K562 (cell line): Measurements from ENCODE around the gene BCAS3. TPM values are rescaled to one million over a fixed set of nuclear protein-coding genes. Genes with fewer than 3 reads are reported as not detected.

Experiments used
- CBX8 ChIP-seq: fragments of 200-600 bp; sonication (generic); IDR thresholded peaks from 2 replicates; pipeline ENCODE4 v1.6.1; 2012; ENCODE audit warnings: borderline replicate concordance, mixed run types, low read depth, mild to moderate bottlenecking, moderate library complexity, mixed read lengths, low read length, control low read depth, inconsistent platforms; ENCODE audit not compliant: poor library complexity, severe bottlenecking; ENCODE audit errors: extremely low read depth
- ETV1 ChIP-seq: fragments of 450-650 bp; conservative IDR thresholded peaks from 2 replicates; pipeline ENCODE4 v1.6.1; 2016; ENCODE audit warnings: missing genetic modification characterization, control low read depth, low read depth, missing compliant biosample characterization
- GTF2F1 ChIP-seq: IDR thresholded peaks from 2 replicates; pipeline ENCODE4 v1.6.1; 2011; ENCODE audit warnings: low read depth, low read length, improper control_type of control experiment
- PRDM10 ChIP-seq: fragments of 450-650 bp; IDR thresholded peaks from 2 replicates; pipeline ENCODE4 v1.6.1; 2018; ENCODE audit not compliant: partially characterized antibody
- THAP7 ChIP-seq: fragments of 250-450 bp; sonication (Bioruptor Pico); IDR thresholded peaks from 2 replicates; pipeline ENCODE4 v1.5.0; 2021
- ZBTB11 ChIP-seq, 3 experiments: fragments of 200-800 bp in 1 of 3; fragments of 250-450 bp in 1 of 3; fragments of 450-650 bp in 1 of 3; sonication (Bioruptor Pico) in 1 of 3; sonication (Bioruptor generic) in 1 of 3; formaldehyde crosslinking in 1 of 3; IDR thresholded peaks; 2 replicates each; pipeline versions ENCODE4 v1.6.1 to v1.8.0; 2016 to 2022; ENCODE audit warnings: mild to moderate bottlenecking in 2 of 3, missing genetic modification characterization in 2 of 3, missing compliant biosample characterization in 1 of 3, moderate library complexity in 1 of 3
- ZNF165 ChIP-seq: fragments of 250-450 bp; sonication (Bioruptor Pico); IDR thresholded peaks from 2 replicates; pipeline ENCODE4 v1.4.0; 2020; ENCODE audit warnings: borderline replicate concordance
- polyA plus RNA-seq, 8 experiments: library from polyadenylated mRNA; depleted of rRNA in 4 of 8; stranded (reverse) in 5 of 8; unstranded in 3 of 8; fragments of >200 nt; fragmentation: Nextera tagmentation in 2 of 8; fragmentation: Illumina TruSeq in 1 of 8; extraction: Ambion mirVana in 2 of 8; extraction: Trizol in 1 of 8; gene quantifications; 2 replicates each; pipeline versions ENCODE4 v1.2.1 to v1.2.3, GENCODE V29; 2011 to 2014; ENCODE audit warnings: inconsistent platforms in 1 of 8, missing spikeins in 1 of 8
- total RNA-seq, 7 experiments: library from RNA; depleted of rRNA in 6 of 7; stranded (reverse); fragments of >200 nt in 6 of 7; fragmentation: Illumina TruSeq in 2 of 7; extraction: Trizol in 2 of 7; gene quantifications; 2 replicates each; pipeline versions ENCODE4 v1.2.1 to v1.2.3, GENCODE V29; 2011 to 2021; ENCODE audit warnings: low replicate concordance in 1 of 7

Gene BCAS3
- total and polyA plus RNA-seq, 9 of the 15 experiments (the other 6 are each of a cell fraction or from before 2014, with no cell fraction given): 1.9 to 5.5 (median 3.5) TPM

- peak in 1 of 3 experiments; percentile 11; a peak in 1 of 6 replicates for TF ChIP-seq ZBTB11 (CRISPR knock-in tag; IDR thresholded peaks at IDR 0.05)
- TF ChIP-seq THAP7 (CRISPR knock-in tag): no peak
- TF ChIP-seq GTF2F1: no peak
- no peak for TF ChIP-seq ZNF165 (CRISPR knock-in tag)
- TF ChIP-seq ETV1 (tag): no peak
- TF ChIP-seq CBX8: peak; percentile 51
- peak; percentile 29 for TF ChIP-seq PRDM10
Observed at GRCh38 chr17:60729854-60730253, 52.2 kb downstream of the BCAS3 start (continued).
